Measurements from ENCODE around the gene SLC1A7. TPM values are rescaled to one million over a fixed set of nuclear protein-coding genes. Genes with fewer than 3 reads are reported as not detected.

The SLC1A7 gene
- total and polyA plus RNA-seq, 2 experiments from 2014 or later: not detected

- H3K27me3 Mint-ChIP-seq (ENCODE audit: insufficient read depth, low read depth, poor library complexity): peaks cover 9% of the 10 kb centered on the region
- H3K9me3 Mint-ChIP-seq: 0 out of 3 replicates have a peak, but pooled peaks cover 5% of the 10 kb centered on the region
- H3K27me3 ChIP-seq (ENCODE audit: insufficient read depth): no peaks in the 10 kb centered on the region
These were observed 30.1 kb downstream of the SLC1A7 start for GRCh38 chr1:53112271-53112774.

DNA sequence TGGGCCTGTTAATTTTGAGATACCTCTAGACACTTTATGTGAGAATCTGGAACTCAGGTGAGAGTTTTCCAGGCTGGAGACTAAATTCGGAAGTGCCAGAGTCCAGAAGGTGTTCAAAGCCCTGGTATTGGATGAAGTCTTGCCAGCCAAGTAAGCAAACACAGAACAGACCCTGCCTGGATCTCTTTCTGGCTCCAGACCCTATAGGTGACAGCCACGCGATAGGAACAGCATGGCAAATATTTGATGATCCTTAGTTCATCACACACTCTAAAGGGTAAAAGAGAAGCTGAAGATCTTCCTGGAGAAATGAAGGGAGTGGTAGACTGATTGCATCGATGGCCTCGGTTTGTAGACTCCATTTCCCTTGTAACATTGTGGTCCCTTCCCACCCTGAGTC is 30.7 kb downstream of the SLC1A7 start:
- no peaks in the 10 kb centered on the region; the same call in 2 of the 3 replicates for H3K36me3 Mint-ChIP-seq (ENCODE audit: low read depth)
- peaks cover 27% of the 10 kb centered on the region for H3K4me1 Mint-ChIP-seq

More at GRCh38 chr1:53112271-53112774, 30.1 kb downstream of the SLC1A7 start:
- Histone ChIP-seq H3F3A (replicated peaks; ENCODE audit: low read depth) (no peaks in the 10 kb centered on the region), H3K79me2 (replicated peaks; ENCODE audit: insufficient read depth) (no peaks in the 10 kb centered on the region), H3K27ac (ENCODE audit: low read depth) (no peak overlapping the region), H4K20me1 (replicated peaks; ENCODE audit: insufficient read depth) (no peaks in the 10 kb centered on the region), H3K4me2 (no peak overlapping the region), H3K4me3 (no peak overlapping the region), H2AFZ (no peak overlapping the region), H3K36me3 (ENCODE audit: insufficient read depth) (no peaks in the 10 kb centered on the region), H3K9me2 (ENCODE audit: insufficient read depth) (no peaks in the 10 kb centered on the region), H3K4me1 (ENCODE audit: insufficient read depth) (peaks cover 15% of the 10 kb centered on the region)
- no peaks in the 10 kb centered on the region; the same call in 2 of the 3 replicates for H3K36me3 Mint-ChIP-seq (ENCODE audit: low read depth)
- DNase-seq (ENCODE audit: low spot score) (no peak), ATAC-seq (no peak)
- no peak overlapping the region for H3K4me3 Mint-ChIP-seq
- TF ChIP-seq POLR2AphosphoS5 (IDR thresholded peaks at IDR 0.05; ENCODE audit: low read depth): no peak
- TF ChIP-seq REST (IDR thresholded peaks at IDR 0.05; ENCODE audit: unreplicated experiment): no peak
- no peak for TF ChIP-seq JUNB (IDR thresholded peaks at IDR 0.05; ENCODE audit: unreplicated experiment)
- H3K27ac Mint-ChIP-seq: no peak overlapping the region
- H3K4me1 Mint-ChIP-seq: peaks cover 33% of the 10 kb centered on the region

More for the DNA sequence above, 30.7 kb downstream of the SLC1A7 start:
- H3K36me3 ChIP-seq (ENCODE audit: insufficient read depth): no peaks in the 10 kb centered on the region
- no peaks in the 10 kb centered on the region for H3K79me2 ChIP-seq (replicated peaks; ENCODE audit: insufficient read depth)
- no peak overlapping the region for H3K4me3 ChIP-seq
- no peak overlapping the region for H3K27ac ChIP-seq (ENCODE audit: low read depth)
- no peak overlapping the region for H3K4me3 Mint-ChIP-seq
- no peaks in the 10 kb centered on the region for H3K9me2 ChIP-seq (ENCODE audit: insufficient read depth)
- 0 out of 3 replicates have a peak, but pooled peaks cover 5% of the 10 kb centered on the region for H3K9me3 Mint-ChIP-seq
- H3K27me3 ChIP-seq (ENCODE audit: insufficient read depth): no peaks in the 10 kb centered on the region
- TF ChIP-seq, protein P1, sequence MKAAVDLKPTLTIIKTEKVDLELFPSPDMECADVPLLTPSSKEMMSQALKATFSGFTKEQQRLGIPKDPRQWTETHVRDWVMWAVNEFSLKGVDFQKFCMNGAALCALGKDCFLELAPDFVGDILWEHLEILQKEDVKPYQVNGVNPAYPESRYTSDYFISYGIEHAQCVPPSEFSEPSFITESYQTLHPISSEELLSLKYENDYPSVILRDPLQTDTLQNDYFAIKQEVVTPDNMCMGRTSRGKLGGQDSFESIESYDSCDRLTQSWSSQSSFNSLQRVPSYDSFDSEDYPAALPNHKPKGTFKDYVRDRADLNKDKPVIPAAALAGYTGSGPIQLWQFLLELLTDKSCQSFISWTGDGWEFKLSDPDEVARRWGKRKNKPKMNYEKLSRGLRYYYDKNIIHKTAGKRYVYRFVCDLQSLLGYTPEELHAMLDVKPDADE (IDR thresholded peaks at IDR 0.05): no peak
- TF ChIP-seq EZH2 (IDR thresholded peaks at IDR 0.05; ENCODE audit: low read depth, unreplicated experiment): no peak
- TF ChIP-seq CREB1 (CRISPR knock-in tag; IDR thresholded peaks at IDR 0.05; ENCODE audit: low read depth): no peak
- TF ChIP-seq, protein P2, sequence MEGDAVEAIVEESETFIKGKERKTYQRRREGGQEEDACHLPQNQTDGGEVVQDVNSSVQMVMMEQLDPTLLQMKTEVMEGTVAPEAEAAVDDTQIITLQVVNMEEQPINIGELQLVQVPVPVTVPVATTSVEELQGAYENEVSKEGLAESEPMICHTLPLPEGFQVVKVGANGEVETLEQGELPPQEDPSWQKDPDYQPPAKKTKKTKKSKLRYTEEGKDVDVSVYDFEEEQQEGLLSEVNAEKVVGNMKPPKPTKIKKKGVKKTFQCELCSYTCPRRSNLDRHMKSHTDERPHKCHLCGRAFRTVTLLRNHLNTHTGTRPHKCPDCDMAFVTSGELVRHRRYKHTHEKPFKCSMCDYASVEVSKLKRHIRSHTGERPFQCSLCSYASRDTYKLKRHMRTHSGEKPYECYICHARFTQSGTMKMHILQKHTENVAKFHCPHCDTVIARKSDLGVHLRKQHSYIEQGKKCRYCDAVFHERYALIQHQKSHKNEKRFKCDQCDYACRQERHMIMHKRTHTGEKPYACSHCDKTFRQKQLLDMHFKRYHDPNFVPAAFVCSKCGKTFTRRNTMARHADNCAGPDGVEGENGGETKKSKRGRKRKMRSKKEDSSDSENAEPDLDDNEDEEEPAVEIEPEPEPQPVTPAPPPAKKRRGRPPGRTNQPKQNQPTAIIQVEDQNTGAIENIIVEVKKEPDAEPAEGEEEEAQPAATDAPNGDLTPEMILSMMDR (conservative IDR thresholded peaks at IDR 0.05; ENCODE audit: low read depth in 2 of 2): no peak
- no peak for TF ChIP-seq JUNB (IDR thresholded peaks at IDR 0.05; ENCODE audit: unreplicated experiment)
- no peak for TF ChIP-seq POLR2AphosphoS5 (IDR thresholded peaks at IDR 0.05; ENCODE audit: low read depth)
- TF ChIP-seq EZH2phosphoT487 (IDR thresholded peaks at IDR 0.05; ENCODE audit: unreplicated experiment): no peak
- H2AFZ ChIP-seq: no peak overlapping the region
- H3K27ac Mint-ChIP-seq: no peak overlapping the region
- H3K4me1 ChIP-seq (ENCODE audit: insufficient read depth): peaks cover 15% of the 10 kb centered on the region
- no peak overlapping the region for H3K4me2 ChIP-seq
- H4K20me1 ChIP-seq (replicated peaks; ENCODE audit: insufficient read depth): no peaks in the 10 kb centered on the region
- ATAC-seq (no peak), DNase-seq (ENCODE audit: low spot score) (no peak)
- peaks cover 9% of the 10 kb centered on the region for H3K27me3 Mint-ChIP-seq (ENCODE audit: insufficient read depth, low read depth, poor library complexity)
- H3F3A ChIP-seq (replicated peaks; ENCODE audit: low read depth): no peaks in the 10 kb centered on the region
